B cell (primary cell): ENCODE measurements around the gene TM4SF5. TPM values are rescaled to one million over a fixed set of nuclear protein-coding genes. Genes with fewer than 3 reads are reported as not detected.

Experiments used
- ATAC-seq: fragments of 200-7000 bp; cut with Tn5 transposase; one replicate; pipeline ENCODE4 v1.10.0; 2021; ENCODE audit warnings: low read depth, mild to moderate bottlenecking, moderate number of reproducible peaks, moderate library complexity
- CTCF ChIA-PET: fragments of 350-600 bp; sonication (Branson Sonifier 250); formaldehyde crosslinking; loops from one replicate; lab custom pipeline; 2021; ENCODE audit warnings: antibody characterized with exemption, inconsistent platforms; lab: Charles Lee
- POLR2A ChIA-PET: fragments of 350-600 bp; sonication (Branson Sonifier 250); formaldehyde crosslinking; loops from one replicate; lab custom pipeline; 2021; ENCODE audit warnings: antibody characterized with exemption; lab: Charles Lee
- DNase-seq: peaks from one replicate; pipeline ENCODE4 v3.0.0; 2013
- H2AFZ ChIP-seq: 2 replicates; pipeline ENCODE4 v1.6.1; 2012; ENCODE audit warnings: mild to moderate bottlenecking, low read depth, low read length; ENCODE audit not compliant: insufficient read depth, poor library complexity, severe bottlenecking
- H3K27ac ChIP-seq, 2 donors: 1 replicate in 1 of 2; 2 replicates in 1 of 2; pipeline ENCODE4 v1.5.1; 2012 to 2013; ENCODE audit warnings: low read length in 2 of 2, mild to moderate bottlenecking in 2 of 2, moderate library complexity in 1 of 2
- H3K27me3 ChIP-seq, 4 experiments: fragments of 200-600 bp in 1 of 4; sonication (generic) in 1 of 4; replicated peaks in 1 of 4; 1 replicate in 2 of 4; 2 replicates in 2 of 4; pipeline versions ENCODE4 v1.6.1 to v1.7.0; 2013 to 2016; ENCODE audit warnings: low read length in 3 of 4, mild to moderate bottlenecking in 2 of 4, mixed read lengths in 1 of 4, moderate library complexity in 1 of 4; ENCODE audit not compliant: insufficient read depth in 4 of 4, control insufficient read depth in 3 of 4; ENCODE audit errors: control extremely low read depth in 1 of 4
- H3K36me3 ChIP-seq, 2 experiments: replicated peaks in 1 of 2; 1 replicate in 1 of 2; 2 replicates in 1 of 2; pipeline versions ENCODE4 v1.6.1 to v1.7.1; 2013; ENCODE audit warnings: low read length in 1 of 2; ENCODE audit not compliant: insufficient read depth in 2 of 2, control insufficient read depth in 1 of 2; ENCODE audit errors: control extremely low read depth in 1 of 2, extremely low read depth in 1 of 2
- H3K4me1 ChIP-seq, 2 donors: fragments of 200-600 bp in 1 of 2; sonication (generic) in 1 of 2; 1 replicate in 1 of 2; 2 replicates in 1 of 2; pipeline versions ENCODE4 v1.5.1 to v1.6.1; 2013 to 2017; ENCODE audit warnings: low read length in 2 of 2; ENCODE audit not compliant: control insufficient read depth in 2 of 2, insufficient read depth in 2 of 2
- H3K4me2 ChIP-seq: replicated peaks from 2 replicates; pipeline ENCODE3; 2012; ENCODE audit warnings: mild to moderate bottlenecking, low read depth, low read length; ENCODE audit not compliant: poor library complexity, severe bottlenecking
- H3K4me3 ChIP-seq, 5 experiments: fragments of 200-600 bp in 1 of 5; sonication (generic) in 1 of 5; 1 replicate in 3 of 5; 2 replicates in 2 of 5; pipeline versions ENCODE4 v1.5.1 to v1.7.0; 2011 to 2016; ENCODE audit warnings: low read length in 4 of 5, mild to moderate bottlenecking in 4 of 5, low read depth in 2 of 5, control low read depth in 1 of 5, moderate library complexity in 1 of 5; ENCODE audit not compliant: insufficient read depth in 1 of 5; ENCODE audit errors: control extremely low read depth in 1 of 5, extremely low read depth in 1 of 5
- H3K79me2 ChIP-seq: fragments of 200-600 bp; sonication (generic); one replicate; pipeline ENCODE4 v1.6.0; 2016; ENCODE audit warnings: low read length; ENCODE audit not compliant: control insufficient read depth, insufficient read depth
- H3K9ac ChIP-seq: fragments of 200-600 bp; sonication (generic); 2 replicates; pipeline ENCODE4 v1.6.1; 2017; ENCODE audit warnings: mild to moderate bottlenecking, low read length, moderate library complexity
- H3K9me3 ChIP-seq, 3 donors: one replicate each; pipeline versions ENCODE4 v1.6.1 to v1.7.1; 2013; ENCODE audit warnings: low read length in 2 of 3; ENCODE audit not compliant: control insufficient read depth in 2 of 3, insufficient read depth in 1 of 3; ENCODE audit errors: control extremely low read depth in 1 of 3
- H4K20me1 ChIP-seq: 2 replicates; pipeline ENCODE4 v1.6.0; 2012; ENCODE audit warnings: mild to moderate bottlenecking, low read length; ENCODE audit not compliant: insufficient read depth, control insufficient read depth, poor library complexity, severe bottlenecking
- H3K27ac Mint-ChIP-seq: one replicate; pipeline ENCODE4 v1.8.0; 2021; ENCODE audit warnings: mixed read lengths
- H3K27me3 Mint-ChIP-seq: one replicate; pipeline ENCODE4 v1.8.0; 2021; ENCODE audit warnings: mixed read lengths
- H3K4me1 Mint-ChIP-seq: one replicate; pipeline ENCODE4 v1.8.0; 2021; ENCODE audit warnings: mixed read lengths
- H3K4me3 Mint-ChIP-seq: one replicate; pipeline ENCODE4 v1.8.0; 2021; ENCODE audit warnings: mixed read lengths
- H3K9me3 Mint-ChIP-seq: one replicate; pipeline ENCODE4 v1.8.0; 2022; ENCODE audit warnings: mixed read lengths; ENCODE audit not compliant: insufficient read depth
- CTCF ChIP-seq: fragments of 200-600 bp; IDR thresholded peaks from one replicate; pipeline ENCODE4 v1.8.0; 2022; ENCODE audit warnings: antibody characterized with exemption, mild to moderate bottlenecking
- EZH2 ChIP-seq: IDR thresholded peaks from 2 replicates; pipeline ENCODE4 v1.6.1; 2012; ENCODE audit warnings: borderline replicate concordance, low read depth, mild to moderate bottlenecking, moderate library complexity, low read length; ENCODE audit not compliant: insufficient read depth, poor library complexity, severe bottlenecking
- WGBS: methylation state at CpG from one replicate; pipeline ENCODE4 v1.1.5; 2013; ENCODE audit warnings: missing lambda C conversion rate; ENCODE audit not compliant: insufficient coverage; 5-methylcytosine and 5-hydroxymethylcytosine counted together
- intact Hi-C: fragments of 100-400 bp; cut with micrococcal nuclease; formaldehyde crosslinking; loops from one replicate; pipeline ENCODE4 v1.10.0; 2022
- polyA plus RNA-seq: library from polyadenylated mRNA; depleted of rRNA; stranded (reverse); fragments of >200 nt; gene quantifications from 2 replicates; pipeline ENCODE4 v1.2.3, GENCODE V29; 2012
- total RNA-seq, 2 donors: library from RNA; stranded (reverse); fragments of 120-200 nt in 1 of 2; gene quantifications; 1 replicate in 1 of 2; 2 replicates in 1 of 2; pipeline versions ENCODE4 v1.2.3 to v1.2.4, GENCODE V29; 2013 to 2022

Gene TM4SF5
- total and polyA plus RNA-seq, 2 donors (not counting 1 experiment from before 2014, with no cell fraction given) = not detected

GRCh38 chr17:4785311-4786105 is 13.8 kb downstream of the TM4SF5 start:
- peaks cover 0 to 74% (median 45%) of the 10 kb centered on the region in 4 experiments for H3K27me3 ChIP-seq
- peaks cover 0 to 32% (median 0%) of the 10 kb centered on the region in 3 donors for H3K9me3 ChIP-seq
- H3K4me3 ChIP-seq = no peak overlapping the region
- H3K4me1 ChIP-seq = peaks cover 25 to 30% of the 10 kb centered on the region in 2 donors
- ChIA-PET POLR2A (no interaction called here), CTCF (interaction anchor here (1.0 kb wide), 1 partner anchor 27 kb away, joined by 3 read pairs; no protein-coding TSS in a partner anchor)
- no peaks in the 10 kb centered on the region for H4K20me1 ChIP-seq
- 8% methylated on average over 50 of the region's 61 CpGs for WGBS
- peak overlapping the region; percentile 59 for H3K4me3 Mint-ChIP-seq
- H3K9ac ChIP-seq = no peak overlapping the region
- intact Hi-C loops = no loop called here
- no peak for ATAC-seq
- peaks cover 25% of the 10 kb centered on the region for H3K4me1 Mint-ChIP-seq
- peak overlapping the region; percentile 57 for H3K4me2 ChIP-seq
- DNase-seq = peak; percentile 52
- H3K79me2 ChIP-seq = no peaks in the 10 kb centered on the region
- H2AFZ ChIP-seq = peak overlapping the region; percentile 42
- H3K9me3 Mint-ChIP-seq = no peaks in the 10 kb centered on the region
- H3K27ac Mint-ChIP-seq = no peak overlapping the region
- H3K36me3 ChIP-seq = no peaks in the 10 kb centered on the region
- TF ChIP-seq EZH2 (no peak), CTCF (no peak)
- H3K27me3 Mint-ChIP-seq = peaks cover 47% of the 10 kb centered on the region
- H3K27ac ChIP-seq = no peak overlapping the region

GRCh38 chr17:4786106-4786511 is 14.4 kb downstream of the TM4SF5 start, which contains the start of gene VMO1:
Gene VMO1 (minus strand): TSS chr17:4786364. CDS start chr17:4786352, 12 bp downstream.
- WGBS = 5% methylated on average over 20 of the region's 24 CpGs
- Histone ChIP-seq H2AFZ (peak within 1 kb of the TSS; percentile 42), H3K27ac (no peak within 1 kb of the TSS), H3K9ac (no peak within 1 kb of the TSS), H3K36me3 (no peaks in the 10 kb centered on the region), H3K4me1 (peaks cover 28 to 34% of the 10 kb centered on the region in 2 donors), H3K79me2 (no peaks in the 10 kb centered on the region), H3K9me3 (peaks cover 0 to 32% (median 0%) of the 10 kb centered on the region in 3 donors), H3K4me2 (peak within 1 kb of the TSS; percentile 57), H4K20me1 (no peaks in the 10 kb centered on the region), H3K4me3 (no peak within 1 kb of the TSS), H3K27me3 (peaks cover 0 to 70% (median 43%) of the 10 kb centered on the region in 4 experiments)
- no peak for ATAC-seq
- peaks cover 44% of the 10 kb centered on the region for H3K27me3 Mint-ChIP-seq
- intact Hi-C loops = no loop called here
- no peak within 1 kb of the TSS for H3K27ac Mint-ChIP-seq
- peak; percentile 42 for DNase-seq
- ChIA-PET CTCF (interaction anchor here (0.8 to 1.1 kb wide), 2 partner anchors 50 to 95 kb away, joined by 3 read pairs; no protein-coding TSS in a partner anchor), POLR2A (no interaction called here)
- TF ChIP-seq EZH2 = no peak
- no peak for TF ChIP-seq CTCF
- peak within 1 kb of the TSS; percentile 59 for H3K4me3 Mint-ChIP-seq
- H3K9me3 Mint-ChIP-seq = no peaks in the 10 kb centered on the region
- H3K4me1 Mint-ChIP-seq = peaks cover 29% of the 10 kb centered on the region
